ENCODE results near the gene FAM3C.

FAM3C gene

GRCh38 chr7:121302214-121302745, 93.8 kb downstream of the FAM3C start:
- H3K4me3 ChIP-seq (ENCODE audit: low read depth in 1 of 2, low read length in 1 of 2), result no peak overlapping the region
- H3K27ac ChIP-seq, result no peak overlapping the region
- no peaks in the 10 kb centered on the region for H3K4me1 ChIP-seq (ENCODE audit: control insufficient read depth in 1 of 2, insufficient read depth in 1 of 2, low read depth in 1 of 2, low read length in 1 of 2)
- no peak for TF ChIP-seq CTCF (IDR thresholded peaks at IDR 0.05)
- no peaks in the 10 kb centered on the region for H3K27me3 ChIP-seq
- no peaks in the 10 kb centered on the region for H3K36me3 ChIP-seq
- H3K9me3 ChIP-seq, result no peaks in the 10 kb centered on the region

- H3K4me3 ChIP-seq (ENCODE audit: low read depth in 1 of 2, low read length in 1 of 2), result no peak overlapping the region
- H3K4me1 ChIP-seq (ENCODE audit: control insufficient read depth in 1 of 2, insufficient read depth in 1 of 2, low read depth in 1 of 2, low read length in 1 of 2), result no peaks in the 10 kb centered on the region
- H3K9me3 ChIP-seq, result no peaks in the 10 kb centered on the region
- TF ChIP-seq CTCF (IDR thresholded peaks at IDR 0.05), result no peak
- H3K36me3 ChIP-seq, result no peaks in the 10 kb centered on the region
- no peak overlapping the region for H3K27ac ChIP-seq
- H3K27me3 ChIP-seq, result no peaks in the 10 kb centered on the region
Measured at GRCh38 chr7:121301446-121302213, 94.5 kb downstream of the FAM3C start.

GRCh38 chr7:121300685-121301420, 95.3 kb downstream of the FAM3C start:
- Histone ChIP-seq H3K27me3 (no peaks in the 10 kb centered on the region), H3K27ac (no peak overlapping the region), H3K9me3 (no peaks in the 10 kb centered on the region), H3K36me3 (no peaks in the 10 kb centered on the region), H3K4me1 (ENCODE audit: control insufficient read depth in 1 of 2, insufficient read depth in 1 of 2, low read depth in 1 of 2, low read length in 1 of 2) (no peaks in the 10 kb centered on the region), H3K4me3 (ENCODE audit: low read depth in 1 of 2, low read length in 1 of 2) (no peak overlapping the region)
- TF ChIP-seq CTCF (IDR thresholded peaks at IDR 0.05), result no peak
